Measurements from ENCODE around the gene PAF1. TPM values are rescaled to one million over a fixed set of nuclear protein-coding genes. Genes with fewer than 3 reads are reported as not detected.

The PAF1 gene
- total and polyA plus RNA-seq, 2 of the 13 experiments (the other 11 are each of a cell fraction or from before 2014, with no cell fraction given): 30.2 to 31.1 TPM

DNA sequence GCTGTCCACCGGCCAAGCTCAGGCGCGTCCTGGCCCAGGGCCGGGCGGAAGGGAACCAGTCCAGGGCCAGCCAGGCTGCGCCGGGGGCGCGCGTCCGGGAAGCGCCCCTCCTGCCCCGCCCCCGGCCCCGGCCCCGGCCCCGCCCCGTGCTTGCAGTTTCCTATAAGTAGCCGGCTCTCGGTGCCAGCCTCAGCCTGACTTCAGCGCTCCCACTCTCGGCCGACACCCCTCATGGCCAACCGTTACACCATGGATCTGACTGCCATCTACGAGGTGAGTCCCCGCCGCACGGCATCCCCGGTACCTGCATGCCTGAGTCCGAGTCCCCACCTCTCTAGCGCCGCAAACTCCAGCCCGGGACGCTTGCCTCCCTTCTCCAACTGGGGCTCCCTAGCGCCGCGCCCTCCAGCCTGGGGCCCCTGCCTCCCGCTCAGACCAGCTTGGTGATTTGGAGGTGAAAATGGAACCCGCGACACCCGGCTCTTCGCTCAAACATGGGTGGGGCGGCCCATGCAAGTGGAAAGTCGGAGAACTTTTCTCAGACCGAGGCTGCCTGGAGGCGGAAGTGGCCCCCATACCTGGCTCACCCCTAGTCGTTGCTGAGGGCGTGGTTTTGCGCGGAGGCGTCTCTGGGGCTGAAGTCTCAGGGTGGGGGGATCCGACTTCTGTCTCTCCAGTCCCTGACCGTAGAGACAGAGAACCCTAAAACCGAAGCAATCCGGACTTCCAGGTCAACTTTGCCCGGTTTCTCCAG, 15.9 kb upstream of the PAF1 start, which contains the start of gene ZFP36:
Gene ZFP36 (plus strand): TSS at position 192 of the 754 bp plus-strand sequence. CDS start 58 bp downstream, at position 250.
- no peaks in the 10 kb centered on the region; a peak in 1 of 5 replicates for H3K27me3 ChIP-seq (ENCODE audit: control insufficient read depth in 1 of 2, insufficient read depth in 2 of 2, low read length in 2 of 2)
- FAIRE-seq: no peak
- intact Hi-C loops (cut with micrococcal nuclease; ENCODE audit: unreplicated experiment): no loop called here
- TF ChIP-seq HES4 (CRISPR knock-in tag; IDR thresholded peaks at IDR 0.05; ENCODE audit: borderline replicate concordance): no peak
- TF ChIP-seq, protein P1, sequence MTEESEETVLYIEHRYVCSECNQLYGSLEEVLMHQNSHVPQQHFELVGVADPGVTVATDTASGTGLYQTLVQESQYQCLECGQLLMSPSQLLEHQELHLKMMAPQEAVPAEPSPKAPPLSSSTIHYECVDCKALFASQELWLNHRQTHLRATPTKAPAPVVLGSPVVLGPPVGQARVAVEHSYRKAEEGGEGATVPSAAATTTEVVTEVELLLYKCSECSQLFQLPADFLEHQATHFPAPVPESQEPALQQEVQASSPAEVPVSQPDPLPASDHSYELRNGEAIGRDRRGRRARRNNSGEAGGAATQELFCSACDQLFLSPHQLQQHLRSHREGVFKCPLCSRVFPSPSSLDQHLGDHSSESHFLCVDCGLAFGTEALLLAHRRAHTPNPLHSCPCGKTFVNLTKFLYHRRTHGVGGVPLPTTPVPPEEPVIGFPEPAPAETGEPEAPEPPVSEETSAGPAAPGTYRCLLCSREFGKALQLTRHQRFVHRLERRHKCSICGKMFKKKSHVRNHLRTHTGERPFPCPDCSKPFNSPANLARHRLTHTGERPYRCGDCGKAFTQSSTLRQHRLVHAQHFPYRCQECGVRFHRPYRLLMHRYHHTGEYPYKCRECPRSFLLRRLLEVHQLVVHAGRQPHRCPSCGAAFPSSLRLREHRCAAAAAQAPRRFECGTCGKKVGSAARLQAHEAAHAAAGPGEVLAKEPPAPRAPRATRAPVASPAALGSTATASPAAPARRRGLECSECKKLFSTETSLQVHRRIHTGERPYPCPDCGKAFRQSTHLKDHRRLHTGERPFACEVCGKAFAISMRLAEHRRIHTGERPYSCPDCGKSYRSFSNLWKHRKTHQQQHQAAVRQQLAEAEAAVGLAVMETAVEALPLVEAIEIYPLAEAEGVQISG (CRISPR knock-in tag; IDR thresholded peaks at IDR 0.05): peak; percentile 47; the same call in 1 of the 2 replicates
- TF ChIP-seq, protein P2, sequence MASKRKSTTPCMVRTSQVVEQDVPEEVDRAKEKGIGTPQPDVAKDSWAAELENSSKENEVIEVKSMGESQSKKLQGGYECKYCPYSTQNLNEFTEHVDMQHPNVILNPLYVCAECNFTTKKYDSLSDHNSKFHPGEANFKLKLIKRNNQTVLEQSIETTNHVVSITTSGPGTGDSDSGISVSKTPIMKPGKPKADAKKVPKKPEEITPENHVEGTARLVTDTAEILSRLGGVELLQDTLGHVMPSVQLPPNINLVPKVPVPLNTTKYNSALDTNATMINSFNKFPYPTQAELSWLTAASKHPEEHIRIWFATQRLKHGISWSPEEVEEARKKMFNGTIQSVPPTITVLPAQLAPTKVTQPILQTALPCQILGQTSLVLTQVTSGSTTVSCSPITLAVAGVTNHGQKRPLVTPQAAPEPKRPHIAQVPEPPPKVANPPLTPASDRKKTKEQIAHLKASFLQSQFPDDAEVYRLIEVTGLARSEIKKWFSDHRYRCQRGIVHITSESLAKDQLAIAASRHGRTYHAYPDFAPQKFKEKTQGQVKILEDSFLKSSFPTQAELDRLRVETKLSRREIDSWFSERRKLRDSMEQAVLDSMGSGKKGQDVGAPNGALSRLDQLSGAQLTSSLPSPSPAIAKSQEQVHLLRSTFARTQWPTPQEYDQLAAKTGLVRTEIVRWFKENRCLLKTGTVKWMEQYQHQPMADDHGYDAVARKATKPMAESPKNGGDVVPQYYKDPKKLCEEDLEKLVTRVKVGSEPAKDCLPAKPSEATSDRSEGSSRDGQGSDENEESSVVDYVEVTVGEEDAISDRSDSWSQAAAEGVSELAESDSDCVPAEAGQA (IDR thresholded peaks at IDR 0.05; ENCODE audit: low read depth): no peak
- TF ChIP-seq, protein P2 (CRISPR knock-in tag; IDR thresholded peaks at IDR 0.05; ENCODE audit: borderline replicate concordance): no peak

More for the DNA sequence above, 15.9 kb upstream of the PAF1 start, which contains the start of gene ZFP36:
- Histone ChIP-seq H2AFZ (ENCODE audit: low read length) (no peak within 1 kb of the TSS), H3K4me3 (replicated peaks in 1 of 3; ENCODE audit: insufficient read depth in 1 of 3, low read depth in 2 of 3, low read length in 3 of 3) (peak within 1 kb of the TSS; percentile 97 to 98 (median 97)), H3K9me3 (ENCODE audit: low read length) (no peaks in the 10 kb centered on the region), H3K79me2 (ENCODE audit: insufficient read depth, low read length) (peaks cover 32% of the 10 kb centered on the region), H3K9ac (ENCODE audit: insufficient read depth, low read depth, low read length) (peak within 1 kb of the TSS; percentile 92), H4K20me1 (ENCODE audit: insufficient read depth, low read length) (peaks cover 20% of the 10 kb centered on the region; the same call in 1 of the 2 replicates), H3K27ac (ENCODE audit: extremely low read length, insufficient read depth, low read length) (peak within 1 kb of the TSS; percentile 86), H3K4me1 (ENCODE audit: insufficient read depth, low read length) (peaks cover 56% of the 10 kb centered on the region), H3K36me3 (replicated peaks in 1 of 2; ENCODE audit: control insufficient read depth in 1 of 2, insufficient read depth in 2 of 2, low read length in 2 of 2) (peaks cover 0 to 3% of the 10 kb centered on the region in 2 experiments; a peak in 1 of 5 replicates), H3K4me2 (ENCODE audit: low read depth, low read length) (peak within 1 kb of the TSS; percentile 87)
- DNase-seq (ENCODE audit: low spot score) (peak; percentile 70), ATAC-seq (peak; percentile 61)
- CTCF ChIA-PET (ENCODE audit: low intra/inter-chr PET ratio, low total read pairs): interaction anchor here (0.8 kb wide), 1 partner anchor 9 kb away, joined by 3 read pairs; no protein-coding TSS in a partner anchor
- POLR2A ChIA-PET: interaction anchor here (0.6 to 5.8 kb wide), 7 partner anchors 9 to 64 kb away, joined by 3 to 117 read pairs (median 8); partner anchors contain the start of genes MED29, PAF1, RPS16 and SAMD4B
- in situ Hi-C loops (cut with HindIII; ENCODE audit: extremely low pct_ligation_motif_present, low pct_unique_long_range_greater_than_20kb): no loop called here
- WGBS (ENCODE audit: low lambda C conversion rate): 0% methylated on average over 2 of the region's 56 CpGs
- TSS peak; percentile 80 for BruUV-seq (replicated peaks)

All from HepG2 (cell line).